Brain microvascular endothelial cell (primary cell): ENCODE results near the gene AUTS2.

ENCODE experiments used
- DNase-seq: peaks from one replicate; pipeline ENCODE4 v3.0.0-alpha.2; 2020
- H3K27ac ChIP-seq: fragments of 250-450 bp; sonication (Bioruptor Pico); 2 replicates; pipeline ENCODE4 v1.5.1; 2020; ENCODE audit warnings: mild to moderate bottlenecking, moderate library complexity
- H3K27me3 ChIP-seq: fragments of 250-450 bp; sonication (Bioruptor Pico); replicated peaks from 2 replicates; pipeline ENCODE4 v1.5.1; 2020; ENCODE audit warnings: mild to moderate bottlenecking
- H3K36me3 ChIP-seq: fragments of 250-450 bp; sonication (Bioruptor Pico); replicated peaks from 2 replicates; pipeline ENCODE4 v1.5.1; 2020; ENCODE audit warnings: mild to moderate bottlenecking
- H3K4me3 ChIP-seq: 2 replicates; pipeline ENCODE4 v1.5.1; 2011; ENCODE audit warnings: low read depth, mild to moderate bottlenecking, control low read depth, low read length, moderate library complexity
- CTCF ChIP-seq: IDR thresholded peaks from 2 replicates; pipeline ENCODE4 v1.5.1; 2011; ENCODE audit warnings: low read depth, mild to moderate bottlenecking, moderate library complexity, low read length, control low read depth, inconsistent platforms; ENCODE audit errors: missing control alignments
- in situ Hi-C: cut with HindIII; loops from 2 replicates; pipeline ENCODE4 v1.10.0; 2017; ENCODE audit warnings: low sequenced_read_pairs, low pct_ligation_motif_present

Gene AUTS2

DNA sequence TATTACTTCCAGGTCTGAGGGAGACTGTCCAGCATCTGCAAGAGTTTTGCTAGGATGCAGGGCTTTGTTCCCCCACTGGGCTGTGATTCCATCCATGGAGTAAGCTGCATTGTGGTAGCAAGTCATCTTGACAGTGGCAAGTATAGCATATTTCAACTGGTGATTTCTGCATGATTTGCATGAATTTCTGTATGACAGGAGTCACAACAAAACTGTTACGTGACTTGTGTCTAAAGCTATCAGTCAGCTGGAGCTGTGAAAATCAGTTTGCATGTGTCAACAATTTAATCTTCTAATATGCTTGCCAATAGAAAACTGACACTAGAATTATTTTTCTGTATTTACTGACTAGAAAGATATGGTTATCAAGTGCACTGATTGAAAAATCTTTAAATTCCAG is 344.3 kb downstream of the AUTS2 start:
- in situ Hi-C loops = no loop called here
- Histone ChIP-seq H3K36me3 (no peaks in the 10 kb centered on the region), H3K27me3 (no peaks in the 10 kb centered on the region), H3K4me3 (no peak overlapping the region), H3K27ac (no peak overlapping the region)
- DNase-seq = no peak
- no peak for TF ChIP-seq CTCF

GRCh38 chr7:69946901-69947300 is 348.6 kb downstream of the AUTS2 start:
- no peak for TF ChIP-seq CTCF
- in situ Hi-C loops = no loop called here
- no peaks in the 10 kb centered on the region for H3K36me3 ChIP-seq

DNA sequence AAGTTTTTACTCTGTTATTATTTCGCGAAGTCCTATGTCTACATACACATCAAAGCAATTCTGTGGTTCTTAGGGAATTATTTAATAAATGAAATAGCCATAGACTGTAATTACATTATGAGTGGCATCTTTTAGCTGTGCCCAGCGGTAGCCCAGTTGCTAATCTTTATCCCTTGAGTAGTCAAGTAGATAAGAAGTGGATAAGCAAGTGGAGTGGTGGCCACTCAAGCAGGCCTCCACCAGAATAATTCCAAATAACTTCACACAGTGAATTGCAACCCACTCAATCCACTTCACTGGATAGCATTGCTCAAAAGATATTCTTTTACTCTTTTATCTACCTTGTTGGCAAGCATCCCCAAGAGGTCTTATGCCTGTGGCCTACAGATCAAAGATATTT is 349.7 kb downstream of the AUTS2 start:
- Histone ChIP-seq H3K4me3 (no peak overlapping the region), H3K36me3 (no peaks in the 10 kb centered on the region), H3K27me3 (no peaks in the 10 kb centered on the region), H3K27ac (no peak overlapping the region)
- in situ Hi-C loops = no loop called here
- no peak for DNase-seq
- no peak for TF ChIP-seq CTCF

More at GRCh38 chr7:69946901-69947300, 348.6 kb downstream of the AUTS2 start:
- DNase-seq = no peak
- H3K27me3 ChIP-seq = no peaks in the 10 kb centered on the region
- H3K27ac ChIP-seq = no peak overlapping the region
- no peak overlapping the region for H3K4me3 ChIP-seq

DNA sequence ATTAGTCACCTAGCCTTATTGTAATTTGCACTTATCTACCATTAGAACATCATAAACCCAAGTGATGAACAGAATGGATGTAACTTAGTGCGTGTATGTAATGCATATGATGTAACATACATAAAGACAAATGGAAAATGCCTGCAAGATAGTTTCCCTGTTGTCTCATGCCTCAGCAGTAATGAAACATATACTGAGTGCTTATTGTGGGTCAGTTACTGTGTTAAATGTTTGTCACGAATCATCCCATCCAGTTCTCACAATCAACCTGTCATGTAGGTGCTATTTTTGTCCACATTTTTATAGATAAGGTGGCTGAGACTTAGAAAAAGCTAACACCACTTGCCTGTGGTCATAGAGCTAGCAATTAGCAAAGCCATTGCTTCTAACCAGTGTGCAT is 350.8 kb downstream of the AUTS2 start:
- in situ Hi-C loops = no loop called here
- no peak for DNase-seq
- no peaks in the 10 kb centered on the region for H3K27me3 ChIP-seq
- H3K36me3 ChIP-seq = no peaks in the 10 kb centered on the region
- H3K4me3 ChIP-seq = no peak overlapping the region
- no peak for TF ChIP-seq CTCF
- H3K27ac ChIP-seq = no peak overlapping the region

DNA sequence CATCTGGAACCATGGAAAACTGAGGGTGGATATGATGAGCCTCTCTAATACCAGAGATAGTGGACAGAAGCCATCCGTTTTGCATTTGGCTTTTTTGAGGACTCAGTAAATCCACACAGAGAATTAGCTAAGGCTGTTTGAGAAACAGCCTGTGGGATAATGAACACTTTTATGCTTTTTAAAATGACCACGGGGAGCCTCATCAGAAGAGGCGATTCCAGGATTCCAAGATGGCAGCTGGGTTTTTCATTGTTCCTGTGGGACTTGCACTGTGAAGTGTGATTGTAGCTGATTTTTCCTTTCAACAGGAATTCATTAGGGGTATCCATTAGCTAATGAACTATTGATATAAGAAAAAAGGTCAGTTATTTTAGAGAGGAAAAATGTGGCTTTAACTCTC is 353.2 kb downstream of the AUTS2 start:
- no peak overlapping the region for H3K27ac ChIP-seq
- H3K27me3 ChIP-seq = no peaks in the 10 kb centered on the region
- H3K36me3 ChIP-seq = no peaks in the 10 kb centered on the region
- DNase-seq = no peak
- in situ Hi-C loops = no loop called here
- H3K4me3 ChIP-seq = no peak overlapping the region
- no peak for TF ChIP-seq CTCF

DNA sequence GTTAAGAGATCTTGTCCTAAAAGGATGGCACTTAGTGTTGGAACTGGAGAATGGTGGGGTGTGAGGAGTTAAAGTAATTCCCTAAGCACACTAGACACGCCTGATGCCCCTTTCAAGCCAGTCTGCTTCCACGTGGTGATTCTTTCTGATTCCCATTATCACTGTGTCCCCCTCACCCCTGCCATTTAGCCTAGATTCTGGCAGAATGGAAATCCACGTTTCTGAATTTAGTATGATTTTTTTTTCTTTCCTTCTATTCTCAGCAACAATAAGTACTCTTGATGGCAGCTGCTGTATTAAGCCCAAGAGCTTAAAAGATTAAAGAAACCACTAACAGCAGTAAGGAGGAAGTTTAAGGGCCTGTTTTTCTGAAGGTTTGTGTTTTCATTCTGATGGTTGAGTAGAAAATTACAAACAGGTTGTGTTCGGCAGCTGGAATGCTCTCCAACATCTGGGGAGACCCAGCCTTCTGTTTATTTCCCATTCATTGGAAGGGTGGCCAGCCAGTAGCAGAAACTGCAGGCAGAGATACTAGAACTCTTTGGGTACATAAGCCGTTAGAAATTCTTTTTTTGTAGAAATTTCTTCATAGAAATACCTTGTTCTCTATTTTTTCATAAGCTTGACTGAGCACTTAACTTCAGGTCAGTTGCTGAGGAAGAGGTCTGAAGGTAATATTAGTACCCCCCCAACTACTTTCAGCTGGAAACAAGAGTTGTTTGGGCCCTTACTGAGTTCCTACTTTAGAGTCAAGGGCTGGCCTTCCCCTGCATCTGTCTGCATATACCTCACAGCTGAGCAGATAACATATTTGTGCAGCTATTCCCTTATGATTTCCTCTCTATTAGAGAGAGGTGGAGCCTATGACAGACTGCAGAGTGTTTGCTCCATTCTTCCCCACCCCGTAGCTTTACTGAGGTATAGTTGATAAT is 355.1 kb downstream of the AUTS2 start:
- DNase-seq = no peak
- H3K4me3 ChIP-seq = no peak overlapping the region
- no peaks in the 10 kb centered on the region for H3K36me3 ChIP-seq
- H3K27me3 ChIP-seq = no peaks in the 10 kb centered on the region
- in situ Hi-C loops = no loop called here
- TF ChIP-seq CTCF = no peak
- no peak overlapping the region for H3K27ac ChIP-seq
